Heart left ventricle (tissue), 16 donors: ENCODE results near the gene GAK. TPM values are rescaled to one million over a fixed set of nuclear protein-coding genes. Genes with fewer than 3 reads are reported as not detected.

Source experiments
- ATAC-seq, 4 donors: fragments of 200-7000 bp; cut with Tn5 transposase; one replicate each; pipeline ENCODE4 v1.9.1; 2020 to 2022; ENCODE audit warnings: moderate library complexity in 4 of 4, mild to moderate bottlenecking in 3 of 4, moderate number of reproducible peaks in 1 of 4
- DNase-seq, 5 donors: peaks; one replicate each; pipeline ENCODE4 v3.0.0-alpha.2; 2020
- H3K27ac ChIP-seq, 12 donors: fragments of 200-600 bp; sonication (generic) in 4 of 12; one replicate each; pipeline versions ENCODE4 v1.5.0 to v1.8.0; 2016 to 2022; ENCODE audit warnings: mild to moderate bottlenecking in 2 of 12
- H3K27me3 ChIP-seq, 9 donors: fragments of 200-600 bp; sonication (generic) in 2 of 9; one replicate each; pipeline versions ENCODE4 v1.5.1 to v1.8.0; 2016 to 2022; ENCODE audit warnings: mild to moderate bottlenecking in 3 of 9
- H3K36me3 ChIP-seq, 9 donors: fragments of 200-600 bp; sonication (generic) in 2 of 9; one replicate each; pipeline versions ENCODE4 v1.5.0 to v1.8.0; 2018 to 2022; ENCODE audit warnings: mild to moderate bottlenecking in 2 of 9
- H3K4me1 ChIP-seq, 12 donors: fragments of 200-600 bp; sonication (generic) in 4 of 12; one replicate each; pipeline versions ENCODE4 v1.5.0 to v1.8.0; 2016 to 2022; ENCODE audit warnings: mild to moderate bottlenecking in 3 of 12
- H3K4me3 ChIP-seq, 12 donors: fragments of 200-600 bp; sonication (generic) in 4 of 12; one replicate each; pipeline versions ENCODE4 v1.5.0 to v1.8.0; 2017 to 2022; ENCODE audit warnings: mild to moderate bottlenecking in 9 of 12, moderate library complexity in 4 of 12
- H3K9me3 ChIP-seq, 12 donors: fragments of 200-600 bp; sonication (generic) in 4 of 12; one replicate each; pipeline versions ENCODE4 v1.5.0 to v1.8.0; 2016 to 2022; ENCODE audit warnings: mild to moderate bottlenecking in 1 of 12
- POLR2A ChIP-seq, 2 donors: fragments of 450-650 bp; IDR thresholded peaks; one replicate each; pipeline ENCODE4 v1.6.1; 2017; ENCODE audit warnings: antibody characterized with exemption in 2 of 2, mild to moderate bottlenecking in 2 of 2, moderate library complexity in 2 of 2
- WGBS, 4 donors: extraction: QIAGEN DNeasy Blood & Tissue Kit in 2 of 4; methylation state at CpG; one replicate each; pipeline versions ENCODE4 v1.1.5 to v1.1.7; 2013 to 2018; 5-methylcytosine and 5-hydroxymethylcytosine counted together
- intact Hi-C, 10 donors: fragments of 100-400 bp; cut with DNase I; formaldehyde crosslinking; loops; one replicate each; pipeline versions ENCODE4 v1.11.1 to v1.14.2; 2022
- polyA plus RNA-seq, 2 donors: library from polyadenylated mRNA; stranded (reverse); fragments of 200-250 nt; gene quantifications; one replicate each; pipeline ENCODE4 v1.2.3, GENCODE V29; 2013
- total RNA-seq, 9 donors: library from RNA; depleted of rRNA in 2 of 9; stranded (reverse); fragments of >200 nt in 2 of 9; fragmentation: NEBNext Ultra II Directional in 3 of 9; extraction: Animal tissue kit (Norgen Biotek cat#: 25700) in 3 of 9; gene quantifications; one replicate each; pipeline versions ENCODE4 v1.1.0 to v1.2.4, GENCODE V29; 2016 to 2023
- TF ChIP-seq, protein P1 (sequence below), 12 donors: fragments of 200-600 bp; sonication (generic) in 4 of 12; IDR thresholded peaks; one replicate each; pipeline versions ENCODE4 v1.5.0 to v1.8.0; 2018 to 2022; ENCODE audit warnings: antibody characterized with exemption in 12 of 12, mild to moderate bottlenecking in 5 of 12
- donor health status: ischemic (EF 13 %, LVEDD 7.1; RV severe dilation, severe dysfunction).
- donor health status: healthy with polysubstance abuse.
- donor health status: DM: no; HTN: yes; CAD: no.
- donor health status: DM: no; HTN: no; CAD: no.
- donor health status: ischemic (EF 25% LVEDD 6.9; RV normal size, moderate dysfunction).
- donor health status: ischemic (EF 25% LVEDD 5.7; RV mildly dilated, moderate dysfunction).
- donor health status: healthy.
- donor health status: DM: yes; HTN: yes; CAD: no.
- donor health status: ischemic (EF 35%, LVEDD 5.7; RV mildly dilated, moderate dysfunction).
- donor health status: nonischemic (EF 11% LVEDD 7.7; RV severe dilation, severe dysfunction).
- donor health status: DM: yes; HTN: yes; CAD: no.
- donor health status: PGD.
- donor health status: ischemic (EF 29% LVEDD 5.4; RV normal size, mild dysfunction).
- donor health status: nonischemic (EF 23%, LVEDD 6.1; RV moderate dilation, normal function).

GAK gene
- total and polyA plus RNA-seq, 11 donors: 22.8 to 55.1 (median 33.8) TPM

- intact Hi-C loops: no loop called here
- ATAC-seq: no peak
- peaks cover 0 to 2% (median 0%) of the 10 kb centered on the region in 12 donors for H3K9me3 ChIP-seq
- peaks cover 0 to 46% (median 5%) of the 10 kb centered on the region in 12 donors for H3K4me1 ChIP-seq
- H3K36me3 ChIP-seq: no peaks in the 10 kb centered on the region
- peaks cover 16 to 46% (median 27%) of the 10 kb centered on the region in 9 donors for H3K27me3 ChIP-seq
- TF ChIP-seq, protein P1, sequence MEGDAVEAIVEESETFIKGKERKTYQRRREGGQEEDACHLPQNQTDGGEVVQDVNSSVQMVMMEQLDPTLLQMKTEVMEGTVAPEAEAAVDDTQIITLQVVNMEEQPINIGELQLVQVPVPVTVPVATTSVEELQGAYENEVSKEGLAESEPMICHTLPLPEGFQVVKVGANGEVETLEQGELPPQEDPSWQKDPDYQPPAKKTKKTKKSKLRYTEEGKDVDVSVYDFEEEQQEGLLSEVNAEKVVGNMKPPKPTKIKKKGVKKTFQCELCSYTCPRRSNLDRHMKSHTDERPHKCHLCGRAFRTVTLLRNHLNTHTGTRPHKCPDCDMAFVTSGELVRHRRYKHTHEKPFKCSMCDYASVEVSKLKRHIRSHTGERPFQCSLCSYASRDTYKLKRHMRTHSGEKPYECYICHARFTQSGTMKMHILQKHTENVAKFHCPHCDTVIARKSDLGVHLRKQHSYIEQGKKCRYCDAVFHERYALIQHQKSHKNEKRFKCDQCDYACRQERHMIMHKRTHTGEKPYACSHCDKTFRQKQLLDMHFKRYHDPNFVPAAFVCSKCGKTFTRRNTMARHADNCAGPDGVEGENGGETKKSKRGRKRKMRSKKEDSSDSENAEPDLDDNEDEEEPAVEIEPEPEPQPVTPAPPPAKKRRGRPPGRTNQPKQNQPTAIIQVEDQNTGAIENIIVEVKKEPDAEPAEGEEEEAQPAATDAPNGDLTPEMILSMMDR (IDR thresholded peaks at IDR 0.05): no peak
- TF ChIP-seq POLR2A (IDR thresholded peaks at IDR 0.05): no peak
- 83 to 85% (median 83%) methylated on average over 5 to 6 of the region's 6 CpGs for WGBS, 4 donors
- no peak overlapping the region for H3K27ac ChIP-seq
- peak in 1 of 5 donors; percentile 7 for DNase-seq
- no peak overlapping the region for H3K4me3 ChIP-seq
Observed at GRCh38 chr4:829291-829690, 102.8 kb downstream of the GAK start.

GRCh38 chr4:828641-829271 is 103.4 kb downstream of the GAK start:
- intact Hi-C loops: no loop called here
- peaks cover 21 to 52% (median 32%) of the 10 kb centered on the region in 9 donors for H3K27me3 ChIP-seq

DNA sequence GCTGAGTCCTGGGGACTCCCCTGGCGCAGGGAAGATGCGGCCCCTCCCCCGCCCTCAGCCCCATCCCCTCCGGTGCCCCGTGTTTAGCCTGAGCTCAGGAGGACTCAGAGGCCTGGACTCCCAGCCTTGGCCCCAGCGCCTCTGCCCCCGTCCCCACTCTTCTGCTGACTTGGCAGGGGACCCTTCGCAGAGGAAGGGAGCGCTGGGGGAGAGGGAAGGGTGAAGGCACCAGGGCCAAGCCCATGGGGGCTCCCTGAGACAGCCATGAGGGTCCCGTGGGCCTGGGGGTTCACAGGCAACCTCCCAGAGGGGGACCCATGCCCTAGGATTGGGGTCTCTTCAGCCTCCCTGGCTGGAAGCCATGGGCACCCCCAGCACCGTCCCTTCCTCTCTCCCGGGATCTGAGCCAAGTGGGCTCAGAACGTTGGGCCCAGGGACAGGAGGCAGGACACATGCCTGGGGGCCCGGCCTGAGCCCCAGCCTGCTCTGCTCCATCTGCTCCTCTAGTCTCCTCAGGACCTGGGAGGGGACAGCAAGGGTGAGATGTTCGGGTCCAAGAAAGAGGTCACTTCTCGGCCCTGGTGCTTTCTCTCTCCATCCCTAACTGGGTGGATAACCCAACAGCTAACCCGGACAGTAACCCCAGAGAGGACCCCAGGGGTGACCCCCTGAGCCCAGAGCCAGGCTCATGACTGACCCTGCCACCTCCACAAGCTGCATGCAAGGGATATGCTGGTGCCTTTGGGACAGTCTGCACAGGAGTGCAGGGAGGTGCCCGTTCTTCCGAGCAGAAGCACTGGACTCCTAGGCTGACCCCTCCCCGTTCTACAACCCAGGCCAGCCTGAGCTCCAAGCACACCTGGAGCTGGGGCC is 104.7 kb downstream of the GAK start:
- peaks cover 0 to 2% (median 0%) of the 10 kb centered on the region in 12 donors for H3K9me3 ChIP-seq
- H3K27me3 ChIP-seq: peaks cover 29 to 63% (median 38%) of the 10 kb centered on the region in 9 donors
- H3K4me3 ChIP-seq: peak overlapping the region in 4 of 12 donors; percentile 25 to 40 (median 37)
- TF ChIP-seq, protein P1 (IDR thresholded peaks at IDR 0.05): no peak
- no peak for TF ChIP-seq POLR2A (IDR thresholded peaks at IDR 0.05)
- ATAC-seq (no peak), DNase-seq (no peak)
- WGBS, 4 donors: 30 to 60% (median 37%) methylated on average over 7 to 20 of the region's 20 CpGs
- no peak overlapping the region for H3K27ac ChIP-seq
- no peaks in the 10 kb centered on the region for H3K36me3 ChIP-seq
- H3K4me1 ChIP-seq: peaks cover 0 to 46% (median 5%) of the 10 kb centered on the region in 12 donors
- intact Hi-C loops: no loop called here

More at GRCh38 chr4:828641-829271, 103.4 kb downstream of the GAK start:
- TF ChIP-seq POLR2A (IDR thresholded peaks at IDR 0.05): no peak
- TF ChIP-seq, protein P1 (IDR thresholded peaks at IDR 0.05): peak in 1 of 12 donors; percentile 15
- WGBS, 4 donors: 24 to 36% (median 34%) methylated on average over 11 to 16 of the region's 16 CpGs
- ATAC-seq (peak in 3 of 4 donors; percentile 21 to 43 (median 32)), DNase-seq (peak in 3 of 5 donors; percentile 20 to 78 (median 56))
- H3K4me1 ChIP-seq: peaks cover 0 to 46% (median 5%) of the 10 kb centered on the region in 12 donors
- H3K9me3 ChIP-seq: peaks cover 0 to 2% (median 0%) of the 10 kb centered on the region in 12 donors
- H3K4me3 ChIP-seq: no peak overlapping the region
- no peak overlapping the region for H3K27ac ChIP-seq
- H3K36me3 ChIP-seq: no peaks in the 10 kb centered on the region
